GM12891 (cell line): ENCODE results near the gene TEX48.

Experiments
- PAX5 ChIP-seq: IDR thresholded peaks from 2 replicates; pipeline ENCODE4 v1.6.1; 2011; ENCODE audit warnings: low read length, moderate library complexity, mild to moderate bottlenecking; ENCODE audit not compliant: insufficient read depth, severe bottlenecking
- POLR2A ChIP-seq: IDR thresholded peaks from 2 replicates; pipeline ENCODE4 v1.6.1; 2011; ENCODE audit warnings: low read depth, low read length, control low read depth
- POLR2AphosphoS5 ChIP-seq: IDR thresholded peaks from 2 replicates; pipeline ENCODE4 v1.6.1; 2011; ENCODE audit warnings: low read depth, low read length, control low read depth
- POU2F2 ChIP-seq: IDR thresholded peaks from 2 replicates; pipeline ENCODE4 v1.6.1; 2011; ENCODE audit warnings: low read depth, mild to moderate bottlenecking, control low read depth, low read length, moderate library complexity
- SPI1 ChIP-seq: IDR thresholded peaks from 2 replicates; pipeline ENCODE4 v1.6.1; 2011; ENCODE audit warnings: low read depth, low read length, control low read depth
- TAF1 ChIP-seq: IDR thresholded peaks from 2 replicates; pipeline ENCODE4 v1.6.1; 2011; ENCODE audit warnings: low read depth, low read length, control low read depth

GRCh38 chr9:114694146-114694545, 12.2 kb upstream of the TEX48 start:
- no peak for TF ChIP-seq POLR2A
- TF ChIP-seq SPI1 = no peak
- no peak for TF ChIP-seq POLR2AphosphoS5
- TF ChIP-seq TAF1 = no peak
- TF ChIP-seq POU2F2 = no peak
- no peak for TF ChIP-seq PAX5
